ENCODE results near the gene RAPGEF5. TPM values are rescaled to one million over a fixed set of nuclear protein-coding genes. Genes with fewer than 3 reads are reported as not detected.
A peak's percentile ranks its signal among the peaks of the same experiment; 100 is the strongest.

The RAPGEF5 gene
- total RNA-seq, 2 donors from 2014 or later: 16.7 to 23.2 TPM

DNA sequence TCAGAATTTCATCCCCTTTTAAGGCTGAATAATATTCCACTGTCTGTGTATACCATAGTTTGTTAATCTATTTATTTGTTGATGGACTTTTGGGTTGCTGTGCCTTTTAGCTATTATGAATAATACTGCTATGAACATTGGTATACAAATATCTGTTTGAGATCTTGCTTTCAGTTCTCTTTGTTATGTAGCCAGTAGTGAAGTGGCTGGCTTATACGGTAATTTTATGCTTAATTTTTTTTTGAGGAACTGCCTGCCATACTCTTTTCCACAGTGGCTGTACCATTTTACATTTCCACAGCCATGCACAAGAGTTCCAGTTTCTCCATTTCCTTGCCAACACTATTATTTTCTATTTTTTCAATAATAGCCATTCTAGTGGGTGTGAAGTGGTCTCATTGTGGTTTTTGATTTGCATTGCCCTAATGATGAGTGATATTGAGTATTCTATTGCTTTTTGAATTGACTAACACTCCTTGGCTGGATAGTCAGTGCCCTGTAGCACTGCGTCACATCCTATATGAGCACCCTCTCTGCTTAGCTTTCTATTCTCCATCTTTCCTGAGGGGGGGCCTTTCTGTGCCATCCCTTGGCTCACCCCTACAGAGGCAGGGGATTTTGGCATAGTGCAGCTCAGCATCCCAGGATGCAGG lies 29.4 kb upstream of the RAPGEF5 start:
- Mint-ChIP-seq H3K36me3 (ENCODE audit: low read depth) (no peaks in the 10 kb centered on the region), H3K27me3 (ENCODE audit: insufficient read depth) (no peaks in the 10 kb centered on the region), H3K9me3 (no peaks in the 10 kb centered on the region), H3K4me1 (peaks cover 10% of the 10 kb centered on the region), H3K27ac (no peak overlapping the region), H3K4me3 (no peak overlapping the region)
- no peaks in the 10 kb centered on the region for H3K9me3 ChIP-seq (ENCODE audit: control insufficient read depth, low read length)
- H3K36me3 ChIP-seq (ENCODE audit: control insufficient read depth, insufficient read depth, low read length): no peaks in the 10 kb centered on the region
- no peak for DNase-seq
- no peak overlapping the region for H3K9ac ChIP-seq (ENCODE audit: extremely low read depth, low read length, poor library complexity, severe bottlenecking)
- WGBS, 2 experiments (ENCODE audit: insufficient coverage in 1 of 2, insufficient read length in 1 of 2): 71 to 95% methylated on average over 1 to 2 of the region's 2 CpGs
- no peak overlapping the region for H3K27ac ChIP-seq (ENCODE audit: low read depth, low read length)
- H3K4me3 ChIP-seq (ENCODE audit: low read length): no peak overlapping the region
- TF ChIP-seq, protein P1, sequence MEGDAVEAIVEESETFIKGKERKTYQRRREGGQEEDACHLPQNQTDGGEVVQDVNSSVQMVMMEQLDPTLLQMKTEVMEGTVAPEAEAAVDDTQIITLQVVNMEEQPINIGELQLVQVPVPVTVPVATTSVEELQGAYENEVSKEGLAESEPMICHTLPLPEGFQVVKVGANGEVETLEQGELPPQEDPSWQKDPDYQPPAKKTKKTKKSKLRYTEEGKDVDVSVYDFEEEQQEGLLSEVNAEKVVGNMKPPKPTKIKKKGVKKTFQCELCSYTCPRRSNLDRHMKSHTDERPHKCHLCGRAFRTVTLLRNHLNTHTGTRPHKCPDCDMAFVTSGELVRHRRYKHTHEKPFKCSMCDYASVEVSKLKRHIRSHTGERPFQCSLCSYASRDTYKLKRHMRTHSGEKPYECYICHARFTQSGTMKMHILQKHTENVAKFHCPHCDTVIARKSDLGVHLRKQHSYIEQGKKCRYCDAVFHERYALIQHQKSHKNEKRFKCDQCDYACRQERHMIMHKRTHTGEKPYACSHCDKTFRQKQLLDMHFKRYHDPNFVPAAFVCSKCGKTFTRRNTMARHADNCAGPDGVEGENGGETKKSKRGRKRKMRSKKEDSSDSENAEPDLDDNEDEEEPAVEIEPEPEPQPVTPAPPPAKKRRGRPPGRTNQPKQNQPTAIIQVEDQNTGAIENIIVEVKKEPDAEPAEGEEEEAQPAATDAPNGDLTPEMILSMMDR (conservative IDR thresholded peaks at IDR 0.05): no peak
- no peaks in the 10 kb centered on the region for H3K4me1 ChIP-seq (ENCODE audit: control insufficient read depth, insufficient read depth, low read length)
- no peaks in the 10 kb centered on the region for H3K27me3 ChIP-seq (ENCODE audit: control insufficient read depth, insufficient read depth, low read length, poor library complexity, severe bottlenecking)

DNA sequence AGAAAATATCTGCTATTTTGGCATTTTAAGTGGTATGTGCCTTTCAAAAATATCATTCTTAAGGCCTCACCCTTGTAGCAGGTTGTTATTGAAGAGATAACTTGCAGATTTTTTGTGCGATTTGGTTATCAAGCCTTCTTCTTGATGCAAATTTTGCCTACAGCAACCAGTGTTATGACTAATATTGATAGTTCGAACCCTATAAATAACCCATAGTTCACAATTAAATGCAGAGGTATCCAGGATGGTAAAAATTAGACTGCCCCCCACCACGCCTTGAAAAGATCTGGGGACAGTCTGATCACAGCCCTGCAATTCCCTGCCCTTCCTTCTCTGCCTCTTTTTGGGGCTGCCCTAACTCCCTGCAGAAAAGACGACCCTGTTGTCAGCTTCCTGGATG lies 28.4 kb upstream of the RAPGEF5 start:
- Mint-ChIP-seq H3K36me3 (ENCODE audit: low read depth) (no peaks in the 10 kb centered on the region), H3K4me3 (no peak overlapping the region), H3K9me3 (no peaks in the 10 kb centered on the region), H3K27me3 (ENCODE audit: insufficient read depth) (no peaks in the 10 kb centered on the region), H3K4me1 (peaks cover 5% of the 10 kb centered on the region), H3K27ac (no peak overlapping the region)
- no peak for DNase-seq
- no peak overlapping the region for H3K9ac ChIP-seq (ENCODE audit: extremely low read depth, low read length, poor library complexity, severe bottlenecking)
- H3K4me3 ChIP-seq (ENCODE audit: low read length): no peak overlapping the region
- H3K36me3 ChIP-seq (ENCODE audit: control insufficient read depth, insufficient read depth, low read length): no peaks in the 10 kb centered on the region
- WGBS, 2 experiments (ENCODE audit: insufficient coverage in 1 of 2, insufficient read length in 1 of 2): 88 to 92% methylated on average over 3 to 4 of the region's 4 CpGs
- H3K27ac ChIP-seq (ENCODE audit: low read depth, low read length): no peak overlapping the region
- no peaks in the 10 kb centered on the region for H3K27me3 ChIP-seq (ENCODE audit: control insufficient read depth, insufficient read depth, low read length, poor library complexity, severe bottlenecking)
- TF ChIP-seq, protein P1 (conservative IDR thresholded peaks at IDR 0.05): no peak
- H3K9me3 ChIP-seq (ENCODE audit: control insufficient read depth, low read length): no peaks in the 10 kb centered on the region
- H3K4me1 ChIP-seq (ENCODE audit: control insufficient read depth, insufficient read depth, low read length): no peaks in the 10 kb centered on the region

DNA sequence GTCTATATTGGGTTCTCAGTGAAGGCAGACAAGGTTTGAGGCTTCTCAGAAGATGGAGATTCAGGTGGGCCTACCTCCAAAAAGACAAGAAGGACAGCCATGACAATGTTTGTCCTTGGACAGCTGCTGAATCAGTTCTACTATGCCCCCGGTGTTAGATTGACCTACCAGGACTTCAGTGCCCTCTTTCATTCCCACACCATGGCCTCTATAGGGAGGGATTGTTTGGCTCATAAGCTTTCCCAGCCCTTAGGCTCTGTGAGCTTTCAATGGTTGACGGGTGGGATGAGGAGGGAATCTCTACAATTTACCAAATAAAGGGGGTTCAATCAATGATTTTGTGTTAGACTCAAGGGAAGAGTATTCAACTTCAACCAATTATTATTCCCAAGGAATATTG lies 23.4 kb upstream of the RAPGEF5 start:
- TF ChIP-seq, protein P1 (conservative IDR thresholded peaks at IDR 0.05): peak; percentile 10
- Mint-ChIP-seq H3K4me3 (no peak overlapping the region), H3K27me3 (ENCODE audit: insufficient read depth) (no peaks in the 10 kb centered on the region), H3K9me3 (no peaks in the 10 kb centered on the region), H3K4me1 (peaks cover 11% of the 10 kb centered on the region), H3K27ac (no peak overlapping the region), H3K36me3 (ENCODE audit: low read depth) (no peaks in the 10 kb centered on the region)
- H3K4me3 ChIP-seq (ENCODE audit: low read length): no peak overlapping the region
- no peaks in the 10 kb centered on the region for H3K27me3 ChIP-seq (ENCODE audit: control insufficient read depth, insufficient read depth, low read length, poor library complexity, severe bottlenecking)
- no peak overlapping the region for H3K27ac ChIP-seq (ENCODE audit: low read depth, low read length)
- no peaks in the 10 kb centered on the region for H3K36me3 ChIP-seq (ENCODE audit: control insufficient read depth, insufficient read depth, low read length)
- H3K9me3 ChIP-seq (ENCODE audit: control insufficient read depth, low read length): no peaks in the 10 kb centered on the region
- no peak for DNase-seq
- 94% methylated on average over 2 of the region's 2 CpGs; no CpG with 5 or more reads in 1 of the 2 experiments for WGBS, 2 experiments (ENCODE audit: insufficient coverage in 1 of 2, insufficient read length in 1 of 2)
- H3K9ac ChIP-seq (ENCODE audit: extremely low read depth, low read length, poor library complexity, severe bottlenecking): no peak overlapping the region
- no peaks in the 10 kb centered on the region for H3K4me1 ChIP-seq (ENCODE audit: control insufficient read depth, insufficient read depth, low read length)
